UCSD-AML1 (cell line): ENCODE data around the gene MTSS2.
"Not testable (repeated sequence)": the region's sequence is repeated elsewhere in the genome, so short reads cannot be mapped to it uniquely, and the experiment has no call there.

Experiments used
- DNase-seq: peaks from one replicate; lab custom pipeline; 2025; ENCODE audit not compliant: unreplicated experiment; lab: John Stamatoyannopoulos, UW

The MTSS2 gene

DNA sequence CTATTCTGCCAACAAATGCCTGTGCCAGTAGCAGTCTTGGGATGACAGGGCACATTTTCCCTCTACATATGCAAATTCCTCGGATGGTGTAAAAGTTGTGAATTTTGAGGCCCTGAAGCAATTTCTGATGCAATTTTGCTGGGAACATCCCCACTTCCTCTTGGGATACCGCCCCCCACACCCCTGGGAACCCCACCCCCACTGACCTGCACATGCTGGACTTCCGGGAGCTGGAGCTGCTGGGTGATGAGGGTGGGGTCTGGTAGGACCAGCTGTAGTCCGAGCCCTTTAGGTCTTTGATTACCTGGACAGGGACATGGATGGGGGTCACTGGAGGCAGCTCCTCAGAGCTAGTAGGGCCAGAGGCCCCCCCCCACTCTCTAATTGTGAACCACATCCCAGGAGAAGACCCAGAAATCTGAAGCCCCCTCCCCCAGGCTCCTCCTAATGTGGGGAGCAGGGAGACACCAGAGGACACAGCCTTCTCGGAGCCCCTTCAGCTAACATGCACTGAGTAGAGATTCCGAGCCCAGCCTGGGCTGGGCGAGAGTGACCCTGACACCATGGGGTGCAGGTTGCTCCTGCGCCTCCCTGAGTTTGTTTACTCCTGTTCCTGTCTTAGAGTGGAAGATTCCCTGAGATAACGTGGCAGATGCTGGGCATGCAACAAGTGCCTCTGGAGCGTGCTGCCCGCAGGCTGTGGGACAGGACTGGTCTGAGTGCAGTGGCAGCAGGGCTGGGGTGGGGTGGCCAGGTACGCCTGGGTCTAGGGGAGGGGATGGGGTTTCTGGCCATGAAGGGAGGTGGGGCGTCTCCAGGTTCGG lies 9.0 kb downstream of the MTSS2 start:
- DNase-seq, result no peak

DNA sequence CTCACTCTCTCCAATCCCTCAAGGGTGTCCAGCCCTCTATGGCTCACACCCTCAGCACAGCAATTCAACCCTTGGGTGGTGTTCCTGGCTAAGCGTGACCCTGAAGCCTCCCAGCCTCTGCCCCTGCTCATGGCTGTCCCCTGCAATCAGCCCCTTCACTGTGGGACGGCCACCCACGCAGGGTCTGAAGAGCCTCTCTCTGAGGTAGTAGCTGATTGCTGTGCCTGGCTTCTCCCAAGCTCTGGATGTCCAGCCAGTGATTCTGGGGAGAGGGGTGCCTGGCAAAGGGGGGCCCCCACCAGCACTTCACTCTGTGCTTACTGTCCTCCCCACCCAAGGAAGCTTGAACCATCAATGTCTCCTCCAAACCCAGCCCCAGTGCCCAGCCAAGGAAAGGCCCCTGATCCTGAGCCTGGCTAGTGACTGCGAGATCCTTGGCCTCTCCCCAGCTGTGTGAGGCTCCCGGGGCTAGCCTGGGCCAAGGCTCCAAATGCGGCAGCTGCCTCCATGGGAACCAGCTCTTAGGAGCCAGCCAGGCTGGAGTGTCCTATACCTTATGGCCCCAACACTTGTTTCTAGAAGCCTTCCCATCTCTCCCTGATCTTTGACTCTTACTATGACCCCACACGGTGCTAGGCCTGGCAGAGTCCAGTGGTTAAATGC lies 9.9 kb downstream of the MTSS2 start:
- DNase-seq, result no peak

DNA sequence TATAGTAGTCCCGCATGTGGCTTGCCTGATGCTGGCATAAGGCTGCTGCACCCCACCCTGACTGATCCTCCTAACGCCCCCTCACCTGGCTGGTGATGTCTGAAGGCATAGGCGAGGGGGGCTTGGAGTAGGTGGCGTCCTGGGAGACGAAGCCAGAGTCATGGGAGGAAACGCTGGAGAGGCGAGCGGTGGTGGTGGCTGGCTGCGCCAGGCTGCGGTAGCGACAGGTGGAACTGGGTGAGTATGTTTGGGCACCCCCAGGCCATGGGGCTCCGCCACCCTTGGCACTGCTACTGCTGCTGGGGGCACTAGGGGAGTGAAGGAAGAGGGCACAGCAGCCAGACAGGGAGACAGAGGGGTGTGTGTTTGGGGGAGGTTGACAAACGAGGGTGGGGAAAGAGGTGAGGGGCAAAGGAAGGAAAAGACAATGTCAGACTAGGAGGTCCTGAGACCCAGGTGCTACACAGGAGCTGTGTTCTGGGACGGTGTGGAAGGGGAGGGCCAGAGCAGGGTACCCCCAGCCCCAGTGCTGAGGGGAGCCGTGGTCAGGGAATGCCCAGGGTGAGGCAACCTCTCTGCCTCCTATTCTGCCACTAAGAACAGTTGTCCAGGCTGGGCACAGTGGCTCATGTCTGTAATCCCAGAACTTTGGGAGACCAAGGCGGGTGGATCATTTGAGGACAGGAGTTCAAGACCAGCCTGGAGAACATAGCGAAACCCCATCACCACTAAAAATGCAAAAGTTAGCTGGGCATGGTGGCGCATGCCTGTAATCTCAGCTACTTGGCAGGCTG lies 11.4 kb downstream of the MTSS2 start:
- DNase-seq, result no peak

DNA sequence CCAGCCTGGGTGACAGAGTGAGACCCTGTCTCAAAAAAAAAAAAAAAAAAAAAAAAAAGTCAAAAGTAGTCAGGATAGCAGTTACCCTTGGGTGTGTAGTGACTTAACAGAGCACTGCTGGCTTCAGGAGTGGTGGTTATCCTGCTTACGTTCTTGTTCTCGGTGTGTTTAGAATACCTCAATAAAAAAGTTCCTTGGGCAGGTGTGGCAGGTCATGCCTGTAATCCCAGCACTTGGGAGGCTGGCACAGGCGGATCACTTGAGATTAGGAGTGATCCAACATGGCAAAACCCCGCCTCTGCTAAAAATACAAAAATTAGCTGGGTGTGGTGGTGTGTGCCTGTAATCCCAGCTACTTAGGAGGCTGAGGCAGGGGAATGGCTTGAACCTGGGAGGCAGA lies 14.9 kb downstream of the MTSS2 start:
- DNase-seq, result not testable (repeated sequence)

DNA sequence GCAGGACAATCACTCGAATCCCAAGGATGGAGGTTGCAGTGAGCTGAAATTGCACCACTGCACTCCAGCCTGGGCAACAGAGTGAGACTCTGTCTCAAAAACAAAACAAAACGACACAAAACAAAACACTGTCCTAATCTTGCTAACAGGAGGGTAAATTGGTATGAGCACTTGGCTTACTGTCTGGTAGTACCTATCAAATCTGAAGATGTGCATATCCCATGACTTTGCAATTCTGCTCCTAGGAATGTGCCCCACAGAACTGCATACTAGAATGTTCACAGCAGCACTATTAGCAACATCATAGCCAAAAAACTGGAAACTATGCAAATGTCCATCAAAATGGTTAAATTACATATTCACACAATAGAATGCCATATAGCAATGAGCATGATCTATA lies 15.7 kb downstream of the MTSS2 start:
- DNase-seq, result no peak

DNA sequence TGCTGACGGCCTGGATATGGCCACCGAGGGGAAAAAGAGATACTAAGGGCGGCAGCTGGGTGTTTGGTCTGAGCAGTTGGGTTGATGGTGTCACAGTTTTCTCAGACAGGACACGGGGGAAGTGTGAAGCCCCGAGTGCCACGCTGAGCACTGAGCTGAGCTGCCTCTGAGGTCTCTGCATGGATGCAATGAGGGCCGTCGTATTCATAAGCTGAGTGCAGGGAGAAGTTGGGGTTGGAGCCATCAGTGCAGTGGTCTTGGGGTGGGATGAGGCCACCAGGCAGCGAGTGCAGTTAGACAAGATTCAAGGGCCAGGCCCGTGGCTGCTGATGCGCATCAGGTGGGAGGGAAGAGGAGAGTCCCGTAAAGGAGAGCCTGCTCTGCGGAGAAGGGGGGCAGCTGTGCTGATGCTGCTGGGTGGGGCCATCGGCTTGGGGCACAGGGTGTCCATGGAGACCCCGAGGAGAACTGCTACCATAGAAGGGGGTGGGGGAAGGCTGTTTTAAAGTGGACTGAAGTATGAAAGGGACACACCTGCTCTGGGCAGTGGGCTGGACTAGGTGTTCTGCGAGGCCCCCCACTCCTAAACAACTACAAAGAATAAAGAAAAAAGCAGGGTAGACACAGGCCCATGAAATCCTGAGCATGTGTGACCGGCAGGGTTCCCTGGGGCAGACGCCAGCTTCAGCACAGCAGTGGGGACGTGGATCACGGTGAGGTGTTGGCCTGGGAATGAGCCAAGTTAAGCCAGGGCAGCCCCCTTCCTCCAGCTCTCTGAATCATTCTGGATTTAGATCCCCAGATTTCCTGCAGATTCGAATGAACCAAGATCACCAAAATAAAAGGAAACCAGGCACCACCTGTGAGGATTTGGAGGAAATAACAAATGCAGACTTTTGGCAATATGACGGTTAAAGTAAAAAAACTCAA lies 19.8 kb downstream of the MTSS2 start:
- no peak for DNase-seq

DNA sequence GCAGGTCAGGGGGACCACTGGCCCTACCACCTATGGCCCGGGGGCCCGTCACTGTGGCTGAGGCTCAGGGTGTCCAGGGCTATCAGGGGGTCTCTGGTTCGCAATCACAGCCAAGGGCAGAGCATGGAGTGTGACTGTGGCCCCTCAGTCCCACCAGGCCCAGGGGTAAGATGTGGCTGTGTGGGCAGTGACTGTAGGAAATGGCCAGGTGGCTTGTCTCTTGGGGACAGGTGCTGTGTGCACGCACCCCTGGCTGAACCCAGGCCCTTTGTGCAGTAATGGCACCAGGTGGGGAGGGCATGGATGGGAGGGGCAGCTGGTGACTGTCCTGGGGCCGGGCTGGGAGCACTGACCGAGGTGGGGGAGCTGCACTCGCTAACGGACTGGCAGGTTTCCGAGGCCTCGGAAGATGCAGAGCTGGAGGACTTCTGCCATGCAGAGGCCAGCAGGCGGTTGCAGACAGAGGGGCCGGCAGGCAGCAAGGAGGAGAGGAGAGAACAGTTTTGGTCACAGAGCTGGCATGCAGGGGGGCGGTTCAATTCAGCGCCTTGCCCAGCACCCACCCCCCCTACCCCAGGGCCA lies 20.6 kb downstream of the MTSS2 start:
- DNase-seq, result no peak

DNA sequence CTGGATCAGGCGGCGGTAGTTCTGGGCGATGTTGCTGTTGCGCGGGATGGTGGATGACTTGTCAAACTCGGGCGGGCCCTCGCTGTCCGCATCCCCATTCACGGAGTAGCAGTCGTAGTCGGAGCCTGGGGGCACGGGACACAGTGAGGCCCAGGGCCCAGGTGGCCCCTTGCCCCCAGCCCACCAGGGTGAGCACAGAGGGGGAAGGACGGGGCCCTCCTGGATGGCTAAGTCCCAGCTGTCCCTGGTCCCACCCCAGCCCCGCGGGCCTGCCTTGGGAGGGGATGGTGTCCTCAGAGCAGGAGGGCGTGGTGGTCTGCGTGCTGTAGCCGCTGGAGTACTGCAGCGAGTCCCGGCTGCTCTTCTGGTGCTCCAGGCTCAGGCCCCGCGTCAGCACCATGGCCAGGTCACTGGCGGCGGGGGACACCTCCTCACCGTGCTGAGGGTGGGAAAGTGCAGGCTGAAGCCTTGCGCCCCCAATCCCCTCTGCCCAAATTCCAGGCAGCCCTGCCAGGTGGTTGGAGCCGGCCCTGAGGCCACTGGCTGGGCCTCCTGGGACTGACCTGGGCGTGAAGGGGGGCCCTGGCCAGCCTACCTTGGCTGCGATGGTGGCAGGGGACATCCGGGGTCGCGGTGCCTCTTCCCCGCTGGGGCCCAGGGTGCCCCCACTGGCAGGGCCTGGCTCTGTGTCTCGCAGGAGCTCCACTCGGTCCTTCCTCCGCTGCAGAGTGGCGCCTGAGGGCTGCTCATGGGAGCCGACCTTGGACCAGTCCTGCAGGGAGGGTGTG lies 21.3 kb downstream of the MTSS2 start:
- DNase-seq, result no peak

DNA sequence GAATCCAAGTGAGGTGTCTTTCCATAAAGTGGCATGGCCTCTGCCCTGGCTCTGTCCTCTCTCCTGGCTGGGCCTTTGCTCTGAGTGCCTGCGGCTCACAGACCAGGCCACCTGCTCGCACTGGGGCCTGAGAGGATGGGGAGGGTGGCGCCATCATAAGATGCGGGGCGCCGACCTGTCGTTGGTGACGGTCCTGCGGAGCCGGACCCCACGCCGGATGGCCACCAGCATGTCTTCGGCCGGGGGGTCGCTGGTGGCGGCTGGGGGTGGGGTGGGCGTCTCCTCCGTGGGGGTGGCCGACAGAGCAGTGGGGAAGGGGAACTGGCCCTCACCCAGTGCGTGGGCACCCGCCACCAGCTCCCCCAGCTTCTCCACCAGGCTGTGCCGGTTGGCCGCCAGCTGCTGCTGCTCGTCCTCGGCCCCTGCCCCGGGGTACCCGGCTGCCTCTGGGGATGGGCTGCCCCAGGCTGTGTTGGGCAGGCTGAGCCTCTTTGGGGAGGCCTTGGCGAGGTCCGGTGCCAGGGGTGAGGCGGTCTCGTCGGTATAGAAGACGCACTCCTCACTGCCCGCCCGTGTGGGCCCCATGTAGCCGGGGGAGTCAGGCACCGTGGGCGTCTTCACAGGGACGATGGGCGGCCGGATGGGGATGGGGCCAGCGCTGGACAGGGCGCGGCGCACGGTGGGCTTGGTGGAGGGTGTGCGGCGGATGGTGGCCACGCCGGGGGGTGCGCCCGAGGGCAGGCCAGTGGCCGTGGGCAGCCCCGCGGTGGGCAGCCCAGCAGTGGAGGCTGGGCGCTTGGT lies 22.1 kb downstream of the MTSS2 start:
- no peak for DNase-seq

DNA sequence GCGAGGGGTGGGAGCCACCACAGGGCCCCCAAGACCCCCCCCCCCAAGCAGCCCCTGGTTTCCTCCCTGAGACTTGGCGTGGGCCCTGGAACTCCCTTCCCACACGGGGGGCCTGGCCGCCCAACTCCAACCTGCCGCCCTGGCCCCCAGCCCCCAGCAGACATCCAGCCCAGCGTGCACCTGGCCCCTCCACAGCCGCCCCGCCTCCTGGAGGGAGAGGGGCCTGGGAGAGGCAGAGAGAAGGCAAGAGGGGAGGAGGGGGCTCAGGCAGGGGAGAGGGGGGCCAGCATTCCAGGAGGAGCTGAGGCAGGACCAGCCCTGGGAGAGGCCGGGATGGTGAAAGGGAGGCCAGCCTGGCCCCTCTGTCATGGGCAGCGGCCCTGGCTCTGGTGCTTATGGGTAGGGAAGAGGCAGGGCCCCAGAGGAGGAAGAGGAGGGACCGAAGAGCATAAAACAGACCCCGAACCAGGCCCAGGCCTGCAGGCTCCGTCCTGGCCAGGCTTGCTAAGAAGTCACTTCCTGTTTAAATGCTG lies 22.8 kb downstream of the MTSS2 start:
- DNase-seq, result no peak

DNA sequence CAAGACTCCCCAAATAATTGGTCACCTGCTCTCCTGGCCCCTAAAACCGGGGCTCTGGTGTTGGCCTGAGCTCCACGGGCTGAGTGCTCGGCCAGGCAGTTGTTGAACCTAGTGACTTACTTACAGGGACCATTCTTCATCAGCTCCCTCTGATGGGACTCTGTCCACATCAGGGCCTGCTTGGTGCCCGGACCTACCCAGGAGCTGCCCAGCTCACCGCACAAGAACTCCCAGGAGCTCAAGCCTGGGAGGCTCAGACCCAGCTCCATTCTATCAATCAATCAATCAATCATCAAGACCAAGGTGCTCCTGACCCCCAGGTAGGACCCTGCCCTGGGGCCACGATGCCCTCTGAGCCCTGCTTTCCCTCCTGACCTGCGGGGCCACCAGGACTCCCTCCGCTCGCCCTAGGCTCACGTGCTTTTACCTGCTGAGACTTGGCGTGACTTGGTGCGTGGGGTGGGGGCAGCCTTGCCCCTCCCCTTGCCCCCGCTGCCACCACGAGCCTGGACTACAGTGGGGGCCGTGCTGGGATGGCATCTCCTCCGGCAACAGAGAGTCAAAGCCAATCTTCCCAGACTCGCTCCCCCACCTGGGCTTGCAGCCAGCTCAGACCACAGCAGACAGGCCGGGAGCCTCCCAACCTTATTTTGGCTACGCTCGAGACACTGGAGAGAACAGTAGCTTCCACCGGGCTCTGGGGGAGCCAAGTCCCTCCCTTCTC lies 23.8 kb downstream of the MTSS2 start:
- no peak for DNase-seq

DNA sequence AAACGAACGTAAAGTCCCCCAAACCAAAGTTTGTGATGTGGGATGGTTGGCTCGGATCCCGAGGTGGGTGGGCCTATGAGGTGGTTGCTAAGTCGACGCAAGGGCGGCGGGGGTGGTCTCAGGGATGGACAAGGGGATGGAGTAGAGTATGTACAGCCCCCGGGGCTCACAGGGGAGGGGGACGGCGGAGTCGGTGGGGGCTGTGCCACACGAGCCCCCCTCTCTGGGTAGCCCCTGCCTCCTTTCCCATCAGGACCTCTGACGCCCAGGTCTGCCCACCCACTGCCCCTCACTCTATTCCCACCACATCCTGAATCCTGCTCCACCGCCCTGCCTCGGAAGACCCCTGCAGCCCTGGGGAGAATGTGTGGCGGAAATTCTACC lies 24.3 kb downstream of the MTSS2 start:
- no peak for DNase-seq

DNA sequence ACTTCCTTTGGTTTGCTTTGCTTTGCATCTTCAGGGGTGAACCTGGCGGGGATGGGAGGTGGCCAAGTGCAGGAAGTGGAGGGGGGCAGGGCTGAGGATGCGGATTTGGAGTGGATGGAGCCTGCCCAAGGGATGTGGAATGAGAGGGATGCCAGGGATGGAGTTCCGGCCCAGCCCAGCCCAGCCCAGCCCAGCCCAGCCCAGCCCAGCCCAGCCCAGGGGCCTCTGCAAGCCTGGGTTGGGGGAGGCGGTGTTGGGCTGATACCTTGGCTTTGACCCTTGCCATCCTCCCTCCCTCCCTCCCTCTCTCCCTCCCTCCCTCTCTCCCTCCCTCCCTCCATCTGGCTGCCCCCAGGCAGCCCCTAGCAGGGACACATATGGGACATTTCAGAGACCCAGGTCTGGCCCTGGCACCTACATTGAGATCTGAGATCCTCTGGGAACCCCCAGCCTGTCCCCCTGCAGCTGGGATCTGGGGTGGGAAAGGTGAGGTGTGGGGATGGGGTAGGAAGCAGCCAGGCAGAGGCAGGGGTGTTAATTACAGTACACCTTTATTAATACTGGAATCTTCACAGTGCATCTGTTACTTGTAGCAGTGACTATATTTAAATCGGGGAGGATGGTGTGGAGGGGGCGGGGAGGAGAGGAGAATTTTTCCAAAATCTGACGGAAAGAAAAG lies 25.0 kb downstream of the MTSS2 start:
- no peak for DNase-seq

DNA sequence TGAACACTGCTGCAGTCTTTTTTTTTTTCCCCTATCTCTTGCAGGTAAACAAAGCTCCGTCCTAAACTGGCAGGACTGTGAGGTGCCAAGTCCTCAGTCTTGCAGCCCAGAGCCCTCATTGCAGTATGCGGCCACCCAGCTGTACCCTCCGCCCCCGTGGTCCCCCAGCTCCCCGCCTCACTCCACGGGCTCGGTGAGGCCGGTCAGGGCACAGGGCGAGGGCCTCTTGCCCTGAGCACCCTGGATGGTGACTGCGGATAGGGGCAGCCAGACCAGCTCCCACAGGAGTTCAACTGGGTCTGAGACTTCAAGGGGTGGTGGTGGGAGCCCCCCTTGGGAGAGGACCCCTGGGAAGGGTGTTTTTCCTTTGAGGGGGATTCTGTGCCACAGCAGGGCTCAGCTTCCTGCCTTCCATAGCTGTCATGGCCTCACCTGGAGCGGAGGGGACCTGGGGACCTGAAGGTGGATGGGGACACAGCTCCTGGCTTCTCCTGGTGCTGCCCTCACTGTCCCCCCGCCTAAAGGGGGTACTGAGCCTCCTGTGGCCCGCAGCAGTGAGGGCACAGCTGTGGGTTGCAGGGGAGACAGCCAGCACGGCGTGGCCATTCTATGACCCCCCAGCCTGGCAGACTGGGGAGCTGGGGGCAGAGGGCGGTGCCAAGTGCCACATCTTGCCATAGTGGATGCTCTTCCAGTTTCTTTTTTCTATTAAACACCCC lies 25.7 kb downstream of the MTSS2 start:
- no peak for DNase-seq

DNA sequence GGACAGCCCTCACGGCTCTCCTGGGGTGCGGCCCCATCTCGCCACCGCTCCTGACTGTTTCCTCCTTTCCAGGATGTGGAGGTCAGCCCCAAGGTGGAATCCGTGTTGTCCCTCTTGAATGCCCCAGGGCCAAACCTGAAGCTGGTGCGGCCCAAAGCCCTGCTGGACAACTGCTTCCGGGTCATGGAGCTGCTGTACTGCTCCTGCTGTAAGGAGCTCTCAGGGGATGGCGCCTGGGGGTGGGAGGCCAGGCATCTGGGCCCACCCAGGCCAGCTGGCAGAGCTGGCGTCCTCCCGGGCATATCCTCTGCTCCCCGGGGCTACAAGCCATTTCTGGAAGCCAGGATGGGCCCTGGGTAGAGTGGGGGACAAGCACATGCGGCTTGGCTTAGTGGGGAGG lies 26.3 kb downstream of the MTSS2 start:
- DNase-seq, result no peak

DNA sequence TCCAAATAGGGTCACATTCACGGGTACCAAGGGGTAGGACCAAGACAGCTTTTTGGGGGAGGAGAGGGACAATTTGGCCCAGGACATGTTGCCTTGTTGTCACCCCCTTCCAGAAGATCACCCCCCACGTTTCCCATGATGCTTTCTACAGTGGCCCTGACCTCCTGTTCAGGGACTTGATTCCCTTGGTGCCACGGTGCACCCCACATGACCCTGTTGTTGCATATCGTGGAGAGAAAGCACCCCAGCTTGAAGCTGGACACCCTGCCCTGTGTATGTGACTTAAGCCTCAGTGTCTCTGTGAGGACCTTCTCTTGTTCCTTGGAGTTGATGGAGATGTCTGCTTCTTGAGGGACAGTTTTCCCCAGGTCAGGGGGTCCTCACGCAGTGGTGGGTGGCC lies 26.9 kb downstream of the MTSS2 start:
- DNase-seq, result no peak

DNA sequence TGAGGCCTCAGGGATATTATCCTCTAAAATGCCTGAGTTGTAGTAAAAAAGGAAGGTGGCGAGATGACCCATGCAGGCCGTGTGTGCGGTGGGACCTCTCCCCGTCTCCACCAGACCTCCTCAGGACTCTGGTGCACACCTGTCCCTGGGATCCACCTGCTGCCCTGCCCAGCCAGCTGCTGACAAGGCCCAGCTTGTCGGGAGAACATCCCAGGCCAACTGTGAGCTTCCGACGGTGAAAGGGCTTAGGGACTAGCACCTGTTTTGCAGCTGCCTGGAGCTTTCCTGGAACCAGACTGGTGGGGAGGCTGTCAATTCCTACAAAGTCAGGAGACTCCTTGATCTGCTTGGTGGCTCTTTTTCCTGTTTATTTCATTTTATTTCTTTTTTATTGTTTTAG lies 27.9 kb downstream of the MTSS2 start:
- no peak for DNase-seq
